Lower lobe of right lung (tissue), 2 donors: ENCODE results near the gene PTGFRN. TPM values are rescaled to one million over a fixed set of nuclear protein-coding genes. Genes with fewer than 3 reads are reported as not detected.

Source experiments
- ATAC-seq, 2 donors: fragments of 200-7000 bp; cut with Tn5 transposase; one replicate each; pipeline ENCODE4 v1.9.1; 2020 to 2022; ENCODE audit warnings: mild to moderate bottlenecking in 2 of 2, moderate library complexity in 2 of 2
- DNase-seq: peaks from one replicate; pipeline ENCODE4 v3.0.0-alpha.2; 2020
- H3K27ac ChIP-seq: fragments of 200-600 bp; one replicate; pipeline ENCODE4 v1.8.0; 2022
- H3K27me3 ChIP-seq: fragments of 200-600 bp; one replicate; pipeline ENCODE4 v1.8.0; 2022; ENCODE audit warnings: low read depth
- H3K36me3 ChIP-seq: fragments of 200-600 bp; one replicate; pipeline ENCODE4 v1.8.0; 2022; ENCODE audit warnings: mild to moderate bottlenecking
- H3K4me1 ChIP-seq: fragments of 200-600 bp; one replicate; pipeline ENCODE4 v1.8.0; 2022
- H3K4me3 ChIP-seq: fragments of 200-600 bp; one replicate; pipeline ENCODE4 v1.8.0; 2022; ENCODE audit warnings: mild to moderate bottlenecking
- H3K9me3 ChIP-seq: fragments of 200-600 bp; one replicate; pipeline ENCODE4 v1.8.0; 2022
- CTCF ChIP-seq: fragments of 200-600 bp; IDR thresholded peaks from one replicate; pipeline ENCODE4 v1.8.0; 2022; ENCODE audit warnings: antibody characterized with exemption, mild to moderate bottlenecking
- intact Hi-C: fragments of 100-400 bp; cut with DNase I; formaldehyde crosslinking; loops from one replicate; pipeline ENCODE4 v1.11.0; 2022
- total RNA-seq: library from RNA; stranded (reverse); fragmentation: NEBNext Ultra II Directional; extraction: Animal tissue kit (Norgen Biotek cat#: 25700); gene quantifications from one replicate; pipeline ENCODE4 v1.2.1, GENCODE V29; 2021
- donor health status: DM: no; HTN: yes; CAD: no; lungs with severe emphysema.

The PTGFRN gene
- total RNA-seq, 1 donor from 2014 or later, result 31.1 TPM

- TF ChIP-seq CTCF, result no peak
- DNase-seq (no peak), ATAC-seq (no peak)
- intact Hi-C loops, result no loop called here
- Histone ChIP-seq H3K4me1 (peaks cover 19% of the 10 kb centered on the region), H3K27ac (no peak overlapping the region), H3K36me3 (no peaks in the 10 kb centered on the region), H3K4me3 (no peak overlapping the region), H3K9me3 (no peaks in the 10 kb centered on the region), H3K27me3 (no peaks in the 10 kb centered on the region)
These were observed 26.9 kb upstream of the PTGFRN start for GRCh38 chr1:116882866-116883265.

GRCh38 chr1:116886291-116886878 lies 23.3 kb upstream of the PTGFRN start:
- no peak for TF ChIP-seq CTCF
- Histone ChIP-seq H3K9me3 (no peaks in the 10 kb centered on the region), H3K27ac (no peak overlapping the region), H3K4me1 (peaks cover 4% of the 10 kb centered on the region), H3K27me3 (no peaks in the 10 kb centered on the region), H3K4me3 (no peak overlapping the region), H3K36me3 (no peaks in the 10 kb centered on the region)
- DNase-seq (no peak), ATAC-seq (no peak)
- intact Hi-C loops, result no loop called here

GRCh38 chr1:116887212-116887611 lies 22.5 kb upstream of the PTGFRN start:
- intact Hi-C loops, result no loop called here
- ATAC-seq, result no peak

GRCh38 chr1:116889380-116889779 lies 20.3 kb upstream of the PTGFRN start:
- Histone ChIP-seq H3K27ac (no peak overlapping the region), H3K4me3 (no peak overlapping the region), H3K36me3 (no peaks in the 10 kb centered on the region), H3K9me3 (no peaks in the 10 kb centered on the region), H3K27me3 (no peaks in the 10 kb centered on the region), H3K4me1 (no peaks in the 10 kb centered on the region)
- TF ChIP-seq CTCF, result no peak
- intact Hi-C loops, result no loop called here
- DNase-seq (peak; percentile 69), ATAC-seq (peak; percentile 61 to 64)

More at GRCh38 chr1:116887212-116887611, 22.5 kb upstream of the PTGFRN start:
- no peaks in the 10 kb centered on the region for H3K4me1 ChIP-seq
- no peaks in the 10 kb centered on the region for H3K36me3 ChIP-seq
- TF ChIP-seq CTCF, result no peak
- H3K27me3 ChIP-seq, result no peaks in the 10 kb centered on the region
- H3K27ac ChIP-seq, result no peak overlapping the region
- H3K9me3 ChIP-seq, result no peaks in the 10 kb centered on the region
- H3K4me3 ChIP-seq, result no peak overlapping the region
- no peak for DNase-seq

GRCh38 chr1:116891396-116892079 lies 18.2 kb upstream of the PTGFRN start:
- Histone ChIP-seq H3K4me3 (no peak overlapping the region), H3K27ac (no peak overlapping the region), H3K9me3 (peaks cover 5% of the 10 kb centered on the region), H3K4me1 (no peaks in the 10 kb centered on the region), H3K36me3 (no peaks in the 10 kb centered on the region), H3K27me3 (no peaks in the 10 kb centered on the region)
- DNase-seq (no peak), ATAC-seq (no peak)
- TF ChIP-seq CTCF, result no peak
- intact Hi-C loops, result no loop called here
